Measurements from ENCODE around the gene GRIN2D. TPM values are rescaled to one million over a fixed set of nuclear protein-coding genes. Genes with fewer than 3 reads are reported as not detected.
"Not testable (repeated sequence)": the region's sequence is repeated elsewhere in the genome, so short reads cannot be mapped to it uniquely, and the experiment has no call there.

The GRIN2D gene
- total RNA-seq, 2 experiments from 2014 or later: 0.14 to 0.17 TPM

DNA sequence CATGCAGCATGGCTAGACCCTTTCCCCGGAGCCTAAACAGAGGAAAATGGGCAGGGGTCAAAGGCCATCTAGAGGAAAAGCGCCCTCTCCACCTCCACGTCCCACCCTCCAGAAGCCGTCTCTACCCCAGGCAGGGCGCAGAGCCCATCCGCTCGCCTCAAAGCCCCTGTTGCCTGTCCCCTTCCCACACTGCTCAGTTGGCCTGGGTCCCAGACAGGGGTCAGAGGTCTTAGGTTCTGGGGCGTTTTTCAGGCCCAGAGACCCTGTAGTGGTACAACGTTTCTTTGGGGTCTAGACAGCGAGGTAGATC, 30.0 kb upstream of the GRIN2D start:
- ATAC-seq (ENCODE audit: low read depth): peak; percentile 7
- peaks cover 17% of the 10 kb centered on the region for H3K4me1 Mint-ChIP-seq
- H3K36me3 Mint-ChIP-seq: peaks cover 4% of the 10 kb centered on the region
- H3K9me3 Mint-ChIP-seq: no peaks in the 10 kb centered on the region
- peak overlapping the region; percentile 97 for H3K27ac Mint-ChIP-seq
- no peak for DNase-seq
- POLR2A ChIA-PET: interaction anchor here (0.7 to 3.3 kb wide), 13 partner anchors 20 to 194 kb away, joined by 3 to 40 read pairs (median 6); partner anchors contain the start of genes EMP3, GRIN2D, GRWD1 and KDELR1
- peak overlapping the region; percentile 90 for H3K4me3 Mint-ChIP-seq
- H3K27me3 Mint-ChIP-seq: no peaks in the 10 kb centered on the region

DNA sequence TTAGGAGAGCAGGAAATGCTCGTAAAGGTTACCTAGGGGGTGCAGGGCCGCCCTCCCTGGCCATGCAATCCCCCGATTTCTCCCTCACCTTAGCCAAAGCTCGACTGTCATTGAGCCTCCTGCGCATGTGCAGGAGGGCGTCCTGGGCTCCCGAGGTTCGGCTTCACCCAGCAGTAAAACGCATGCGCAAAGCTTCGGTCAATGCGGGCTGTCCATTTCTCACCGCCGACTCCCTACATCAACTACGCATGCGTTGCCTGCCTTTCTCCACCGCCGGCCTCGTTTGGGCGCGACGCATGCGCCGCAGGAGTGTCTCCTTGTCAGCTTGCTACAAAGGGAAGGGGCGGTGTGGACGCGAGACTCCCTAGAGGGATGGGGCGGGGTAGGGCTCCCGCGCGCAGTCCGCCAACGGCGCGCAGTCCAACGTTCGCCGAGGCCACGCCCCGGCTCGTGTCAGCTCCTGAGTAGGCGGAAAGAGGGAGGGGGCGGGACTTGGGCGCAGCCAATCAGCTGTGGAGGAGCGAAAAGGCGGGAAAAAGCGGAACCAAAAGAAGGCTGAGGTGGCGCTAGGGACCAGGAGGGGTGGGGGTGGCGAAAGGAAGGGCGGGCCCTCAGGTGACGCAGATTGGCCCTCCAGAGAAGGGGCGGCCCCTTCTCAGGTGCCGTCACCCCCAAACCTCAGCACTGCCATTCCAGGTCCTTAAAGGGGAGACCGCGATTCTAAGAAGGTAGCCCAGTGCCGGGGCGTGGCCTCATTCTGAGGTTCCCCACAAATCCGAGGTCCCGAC, 29.5 kb upstream of the GRIN2D start, which contains the start of the genes SYNGR4 and TMEM143:
Gene SYNGR4 (plus strand): TSS at position 558 of the 788 bp plus-strand sequence. CDS start 1,476 bp downstream, outside the sequence.
Gene TMEM143 (minus strand): TSS at position 131 of the 788 bp plus-strand sequence. CDS start 20 bp downstream, at position 111.
- Mint-ChIP-seq H3K4me3 (peak within 1 kb of the TSS; percentile 90), H3K36me3 (peaks cover 4% of the 10 kb centered on the region)
- peak; percentile 89 for ATAC-seq (ENCODE audit: low read depth)

DNA sequence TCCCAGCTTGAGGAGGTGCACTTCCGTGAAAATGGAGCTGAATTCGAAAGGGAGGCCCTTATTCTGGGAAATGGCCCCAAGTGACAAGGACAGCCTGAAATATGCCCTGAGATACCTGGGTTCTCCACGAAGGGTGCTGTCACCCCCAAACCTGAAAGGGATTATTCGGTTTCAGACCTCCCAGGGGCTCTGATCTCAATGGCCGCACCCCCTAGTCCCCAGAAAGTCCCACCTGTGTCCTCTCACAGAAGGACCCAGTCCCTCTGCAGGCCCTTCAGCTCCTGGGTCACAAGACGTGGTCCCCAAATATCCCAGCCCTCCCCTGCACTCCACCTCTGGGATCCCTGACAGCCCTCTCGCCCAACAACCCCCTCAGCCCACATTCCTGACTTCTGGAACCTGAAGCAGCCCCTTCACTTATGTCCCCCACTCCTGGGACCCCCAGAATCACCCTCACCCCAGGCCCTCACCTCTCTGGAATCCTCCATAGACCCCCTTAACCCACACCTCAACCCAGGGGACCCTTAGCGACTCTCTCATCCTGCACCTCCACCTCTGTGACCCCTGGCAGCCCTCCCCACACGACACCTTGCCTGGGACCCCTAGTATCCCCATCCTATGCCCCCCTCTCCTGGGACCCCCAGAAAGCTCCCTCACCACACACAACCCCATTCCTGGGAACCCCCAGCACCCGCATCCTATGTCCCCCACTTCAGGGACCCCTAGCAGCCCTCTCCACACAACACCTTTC, 28.7 kb upstream of the GRIN2D start:
- Mint-ChIP-seq H3K9me3 (no peaks in the 10 kb centered on the region), H3K27me3 (no peaks in the 10 kb centered on the region), H3K36me3 (peaks cover 2% of the 10 kb centered on the region), H3K4me3 (peak overlapping the region; percentile 90), H3K4me1 (peaks cover 17% of the 10 kb centered on the region), H3K27ac (peak overlapping the region; percentile 97)
- DNase-seq (no peak), ATAC-seq (ENCODE audit: low read depth) (no peak)
- POLR2A ChIA-PET: interaction anchor here (0.8 to 3.3 kb wide), 12 partner anchors 26 to 195 kb away, joined by 3 to 40 read pairs (median 4); partner anchors contain the start of genes EMP3, GRIN2D and KDELR1

More for the DNA sequence above, 29.5 kb upstream of the GRIN2D start, which contains the start of the genes SYNGR4 and TMEM143:
- DNase-seq: peak; percentile 97
- Mint-ChIP-seq H3K9me3 (no peaks in the 10 kb centered on the region), H3K4me1 (peaks cover 17% of the 10 kb centered on the region), H3K27me3 (no peaks in the 10 kb centered on the region), H3K27ac (peak within 1 kb of the TSS; percentile 97)
- POLR2A ChIA-PET: interaction anchor here (0.6 to 3.3 kb wide), 19 partner anchors 20 to 1090 kb away, joined by 3 to 40 read pairs (median 4); partner anchors contain the start of genes EMP3, GRIN2D, GRWD1 and KDELR1

DNA sequence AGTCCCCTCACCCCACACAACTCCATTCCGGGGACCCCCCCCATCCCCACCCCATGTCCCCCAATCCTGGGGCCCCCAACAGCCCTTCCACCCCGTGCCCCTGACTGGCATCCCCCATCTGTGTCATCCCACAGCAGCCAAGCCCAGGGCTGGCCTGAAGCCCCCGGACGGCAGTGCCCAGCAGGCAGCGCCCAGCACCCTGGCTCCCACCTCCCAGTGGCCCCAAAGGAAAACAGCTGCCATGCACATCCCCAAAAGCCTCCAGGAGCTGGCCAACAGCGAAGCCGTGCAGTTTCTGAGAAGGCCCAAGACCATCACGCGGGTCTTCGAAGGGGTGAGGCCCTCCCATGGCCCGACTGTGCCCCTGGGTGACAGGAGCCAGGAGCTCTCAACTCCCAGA, 27.9 kb upstream of the GRIN2D start:
- DNase-seq (no peak), ATAC-seq (ENCODE audit: low read depth) (no peak)
- Mint-ChIP-seq H3K27me3 (no peaks in the 10 kb centered on the region), H3K27ac (no peak overlapping the region), H3K4me1 (peaks cover 17% of the 10 kb centered on the region), H3K36me3 (peaks cover 2% of the 10 kb centered on the region), H3K4me3 (no peak overlapping the region), H3K9me3 (no peaks in the 10 kb centered on the region)
- POLR2A ChIA-PET: interaction anchor here (3.3 kb wide), 1 partner anchor 43 kb away, joined by 40 read pairs; the partner anchor contains the start of gene EMP3

DNA sequence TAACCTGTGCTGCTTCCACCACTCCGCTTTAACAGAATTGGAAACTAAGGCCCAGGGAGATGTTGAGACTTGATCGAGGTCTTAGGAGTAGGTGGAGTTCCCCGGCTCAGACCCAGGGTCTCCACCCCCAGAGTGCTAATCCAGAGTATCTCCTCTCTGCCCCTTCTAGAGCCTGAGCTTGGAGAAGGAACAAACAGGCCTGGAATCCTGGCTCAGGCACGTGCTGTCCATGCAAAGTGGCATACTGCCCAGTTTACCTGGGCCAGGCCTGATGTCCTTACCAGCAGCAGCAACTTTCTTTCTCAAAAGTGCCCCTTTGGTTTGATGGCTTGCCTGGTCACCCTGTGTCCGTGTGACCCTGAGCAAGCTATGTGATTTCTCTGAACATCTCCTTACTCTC, 25.6 kb upstream of the GRIN2D start:
- no peak for ATAC-seq (ENCODE audit: low read depth)
- Mint-ChIP-seq H3K9me3 (no peaks in the 10 kb centered on the region), H3K27me3 (no peaks in the 10 kb centered on the region), H3K36me3 (no peaks in the 10 kb centered on the region), H3K27ac (no peak overlapping the region), H3K4me3 (no peak overlapping the region), H3K4me1 (peaks cover 12% of the 10 kb centered on the region)
- POLR2A ChIA-PET: no interaction called here
- no peak for DNase-seq

DNA sequence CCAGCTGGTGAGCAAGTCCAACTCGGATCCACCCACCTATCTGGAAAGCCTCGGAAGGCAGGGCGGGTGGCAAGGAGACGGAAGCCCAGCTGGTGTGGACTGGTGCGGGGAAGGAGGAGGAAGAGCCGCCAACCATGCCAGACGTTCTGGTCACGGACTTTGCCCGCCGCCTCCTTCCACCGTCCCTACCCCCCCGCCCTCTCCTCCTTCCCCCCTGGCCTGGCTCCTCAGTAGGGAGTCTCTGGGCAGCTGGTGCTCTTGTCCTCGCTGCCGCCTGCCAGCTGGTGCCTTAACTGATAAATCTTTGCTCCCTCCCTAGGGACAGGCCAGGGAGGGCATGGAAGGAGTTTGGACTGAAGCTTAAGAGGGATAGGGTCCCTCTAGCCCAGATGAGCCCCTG, 24.5 kb upstream of the GRIN2D start:
- Mint-ChIP-seq H3K27ac (no peak overlapping the region), H3K36me3 (no peaks in the 10 kb centered on the region), H3K27me3 (no peaks in the 10 kb centered on the region), H3K9me3 (no peaks in the 10 kb centered on the region), H3K4me1 (peaks cover 7% of the 10 kb centered on the region), H3K4me3 (no peak overlapping the region)
- POLR2A ChIA-PET: no interaction called here
- DNase-seq: no peak
- no peak for ATAC-seq (ENCODE audit: low read depth)

DNA sequence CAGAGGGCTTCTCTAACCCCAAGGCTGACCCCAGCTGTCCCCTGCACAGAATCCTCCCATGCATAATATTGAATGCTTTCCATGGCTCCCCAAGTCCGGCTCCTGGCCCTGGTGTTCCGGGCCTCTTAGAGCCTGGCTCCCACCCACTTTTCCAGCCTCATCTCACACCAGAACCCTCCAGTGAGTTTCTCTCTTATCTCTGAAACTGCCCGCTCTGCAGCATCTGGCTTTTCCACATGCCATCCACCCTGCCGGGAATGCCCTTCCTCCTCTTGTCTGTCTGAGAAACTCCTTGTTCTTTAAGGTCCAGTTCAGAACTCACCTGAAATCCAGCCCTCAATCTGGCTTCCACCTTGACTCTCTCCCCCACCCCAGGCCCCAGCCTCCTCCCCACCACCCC, 22.5 kb upstream of the GRIN2D start:
- no peaks in the 10 kb centered on the region for H3K36me3 Mint-ChIP-seq
- POLR2A ChIA-PET: no interaction called here
- H3K27ac Mint-ChIP-seq: no peak overlapping the region
- H3K27me3 Mint-ChIP-seq: no peaks in the 10 kb centered on the region
- no peaks in the 10 kb centered on the region for H3K9me3 Mint-ChIP-seq
- DNase-seq: no peak
- no peaks in the 10 kb centered on the region for H3K4me1 Mint-ChIP-seq
- H3K4me3 Mint-ChIP-seq: no peak overlapping the region
- no peak for ATAC-seq (ENCODE audit: low read depth)

DNA sequence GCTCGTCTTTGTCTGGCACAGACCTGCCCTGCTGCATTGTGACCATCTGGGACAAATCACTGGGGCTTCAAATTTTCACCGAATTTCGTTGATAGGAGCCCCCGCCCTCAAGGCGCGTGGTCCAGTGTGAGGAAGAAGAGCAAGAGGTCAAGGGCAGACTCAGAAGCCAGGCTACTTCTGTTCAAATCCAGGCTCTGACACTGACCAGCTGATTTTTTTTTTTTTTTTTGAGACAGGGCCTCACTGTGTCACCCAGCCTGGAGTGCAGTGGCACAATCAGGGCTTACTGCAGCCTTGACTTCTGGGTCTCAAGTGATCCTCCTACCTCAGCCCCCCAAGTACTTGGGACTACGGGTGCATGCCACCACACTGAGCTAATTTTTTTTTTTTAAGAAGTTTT, 22.1 kb upstream of the GRIN2D start:
- H3K36me3 Mint-ChIP-seq: no peaks in the 10 kb centered on the region
- H3K27ac Mint-ChIP-seq: no peak overlapping the region
- no peak overlapping the region for H3K4me3 Mint-ChIP-seq
- no peaks in the 10 kb centered on the region for H3K27me3 Mint-ChIP-seq
- ATAC-seq (ENCODE audit: low read depth) (no peak), DNase-seq (no peak)
- POLR2A ChIA-PET: interaction anchor here (0.7 kb wide), 1 partner anchor 1266 kb away, joined by 5 read pairs; no protein-coding TSS in a partner anchor
- H3K4me1 Mint-ChIP-seq: no peaks in the 10 kb centered on the region
- no peaks in the 10 kb centered on the region for H3K9me3 Mint-ChIP-seq

DNA sequence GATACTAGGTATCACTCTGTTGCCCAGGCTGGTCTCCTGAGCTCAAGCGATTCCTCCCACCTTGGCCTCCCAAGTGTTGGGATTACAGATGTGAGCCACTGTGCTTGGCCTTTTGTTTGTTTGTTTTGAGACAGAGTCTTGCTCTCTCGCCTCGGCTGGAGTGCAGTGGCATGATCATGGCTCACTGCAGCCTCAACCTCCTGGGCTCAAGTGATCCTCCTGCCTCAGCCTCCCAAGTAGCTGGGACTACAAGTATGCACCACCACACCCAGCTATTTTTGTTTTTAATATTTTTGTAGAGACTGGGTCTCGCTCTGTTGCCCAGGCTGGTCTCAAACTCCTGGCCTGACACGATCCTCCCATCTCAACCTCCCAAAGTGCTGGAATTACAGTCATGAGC, 21.7 kb upstream of the GRIN2D start:
- ATAC-seq (ENCODE audit: low read depth); H3K4me3 Mint-ChIP-seq; H3K4me1 Mint-ChIP-seq; H3K9me3 Mint-ChIP-seq; H3K36me3 Mint-ChIP-seq; DNase-seq; H3K27ac Mint-ChIP-seq; H3K27me3 Mint-ChIP-seq: not testable (repeated sequence)
- POLR2A ChIA-PET: interaction anchor here (0.7 kb wide), 1 partner anchor 1266 kb away, joined by 5 read pairs; no protein-coding TSS in a partner anchor

DNA sequence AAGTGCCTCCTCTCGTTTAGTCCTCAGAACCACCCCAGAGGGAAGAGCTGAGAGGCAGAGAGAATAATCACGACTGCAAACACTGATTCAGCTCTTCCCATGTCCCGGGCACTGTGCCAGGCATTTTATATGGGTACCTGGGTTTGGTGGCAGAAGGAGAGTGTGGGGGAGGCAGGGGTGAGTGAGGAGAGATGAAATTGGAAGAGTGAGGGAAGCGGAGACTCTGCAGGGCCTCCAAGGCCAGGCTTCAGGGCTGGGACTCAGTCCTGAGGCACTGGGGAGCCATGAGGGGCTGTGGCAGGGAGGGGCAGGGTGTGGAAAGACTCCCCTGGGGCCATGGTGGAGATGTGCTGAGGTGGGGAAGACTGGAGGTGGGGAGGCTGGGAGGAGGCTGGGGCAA, 20.6 kb upstream of the GRIN2D start:
- DNase-seq (no peak), ATAC-seq (ENCODE audit: low read depth) (no peak)
- Mint-ChIP-seq H3K4me1 (no peaks in the 10 kb centered on the region), H3K27me3 (no peaks in the 10 kb centered on the region), H3K27ac (no peak overlapping the region), H3K9me3 (no peaks in the 10 kb centered on the region), H3K36me3 (no peaks in the 10 kb centered on the region), H3K4me3 (no peak overlapping the region)
- POLR2A ChIA-PET: no interaction called here

DNA sequence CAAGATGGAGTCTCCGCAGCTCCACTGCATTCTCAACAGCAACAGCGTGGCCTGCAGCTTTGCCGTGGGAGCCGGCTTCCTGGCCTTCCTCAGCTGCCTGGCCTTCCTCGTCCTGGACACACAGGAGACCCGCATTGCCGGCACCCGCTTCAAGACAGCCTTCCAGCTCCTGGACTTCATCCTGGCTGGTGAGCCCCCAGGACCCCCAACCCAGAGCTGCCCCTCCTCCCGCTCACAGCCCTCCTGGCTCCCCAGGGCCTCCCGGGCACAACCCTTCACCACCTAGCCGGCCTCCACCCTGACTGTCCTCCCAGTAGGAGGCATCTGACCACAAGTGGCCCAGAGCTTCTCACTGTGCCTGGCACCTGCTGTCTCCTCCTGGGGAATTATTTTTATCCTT, 19.9 kb upstream of the GRIN2D start:
- H3K9me3 Mint-ChIP-seq: no peaks in the 10 kb centered on the region
- H3K27me3 Mint-ChIP-seq: no peaks in the 10 kb centered on the region
- no peak overlapping the region for H3K27ac Mint-ChIP-seq
- POLR2A ChIA-PET: no interaction called here
- no peak for ATAC-seq (ENCODE audit: low read depth)
- H3K4me3 Mint-ChIP-seq: no peak overlapping the region
- no peaks in the 10 kb centered on the region for H3K36me3 Mint-ChIP-seq
- H3K4me1 Mint-ChIP-seq: no peaks in the 10 kb centered on the region
- no peak for DNase-seq

DNA sequence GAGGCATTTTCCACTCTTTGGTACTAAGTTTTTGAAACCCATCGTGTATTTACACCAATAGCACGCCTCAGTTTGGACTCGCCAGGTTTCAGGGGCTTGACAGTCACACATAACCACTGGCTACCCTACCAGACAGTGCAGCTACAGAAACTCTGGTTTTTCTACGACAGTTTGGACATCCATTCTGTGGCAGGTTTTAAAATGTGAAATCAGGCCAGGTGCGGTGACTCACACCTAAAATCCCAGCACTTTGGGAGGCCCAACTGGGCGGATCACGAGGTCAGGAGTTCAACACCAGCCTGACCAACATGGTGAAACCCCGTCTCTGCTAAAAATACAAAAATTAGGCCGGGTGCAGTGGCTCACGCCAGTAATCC, 15.3 kb upstream of the GRIN2D start:
- H3K27me3 Mint-ChIP-seq: no peaks in the 10 kb centered on the region
- no peak for ATAC-seq (ENCODE audit: low read depth)
- H3K4me3 Mint-ChIP-seq: no peak overlapping the region
- H3K36me3 Mint-ChIP-seq: peaks cover 6% of the 10 kb centered on the region
- DNase-seq: no peak
- H3K27ac Mint-ChIP-seq: no peak overlapping the region
- no peaks in the 10 kb centered on the region for H3K9me3 Mint-ChIP-seq
- POLR2A ChIA-PET: interaction anchor here (0.7 kb wide), 1 partner anchor 40 kb away, joined by 5 read pairs; no protein-coding TSS in a partner anchor
- peaks cover 6% of the 10 kb centered on the region for H3K4me1 Mint-ChIP-seq

DNA sequence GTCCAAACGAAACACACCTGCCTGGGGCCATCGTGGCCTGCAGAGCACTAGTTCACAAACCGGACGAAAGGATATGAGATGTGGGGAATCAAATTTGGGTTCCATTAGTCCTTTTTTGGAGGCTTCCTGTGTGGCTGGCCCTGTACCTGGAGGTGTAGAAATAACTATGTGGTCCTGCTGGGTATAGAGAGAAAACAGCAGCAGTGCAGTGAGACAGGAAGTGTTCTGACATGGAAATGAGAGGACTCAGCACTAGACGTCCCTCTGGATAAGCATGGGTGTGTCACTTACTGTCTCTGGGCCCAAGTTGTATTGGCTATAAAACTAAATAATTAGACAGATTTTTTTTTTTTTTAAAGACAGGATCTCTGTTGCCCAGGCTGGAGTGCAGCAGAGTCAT, 14.4 kb upstream of the GRIN2D start:
- POLR2A ChIA-PET: no interaction called here
- Mint-ChIP-seq H3K27me3 (no peaks in the 10 kb centered on the region), H3K4me1 (peaks cover 6% of the 10 kb centered on the region), H3K27ac (no peak overlapping the region), H3K9me3 (no peaks in the 10 kb centered on the region), H3K36me3 (peaks cover 8% of the 10 kb centered on the region), H3K4me3 (no peak overlapping the region)
- no peak for DNase-seq
- ATAC-seq (ENCODE audit: low read depth): peak; percentile 58

All from activated naive CD8-positive, alpha-beta T cell treated with anti-CD3 and anti-CD28 coated beads, Interleukin-2, amount 10 ng/mL, durations not matched to agents 7 days and 5 days (primary cell).